CD4-positive, alpha-beta memory T cell (primary cell): ENCODE results near the gene LMNA. TPM values are rescaled to one million over a fixed set of nuclear protein-coding genes. Genes with fewer than 3 reads are reported as not detected.
A peak's percentile ranks its signal among the peaks of the same experiment; 100 is the strongest.

Experiments
- CTCF ChIA-PET: fragments of 350-600 bp; sonication (Branson Sonifier 250); formaldehyde crosslinking; loops from one replicate; lab custom pipeline; 2021; ENCODE audit warnings: inconsistent platforms; ENCODE audit not compliant: partially characterized antibody; lab: Charles Lee
- POLR2A ChIA-PET: fragments of 350-600 bp; sonication (Branson Sonifier 250); formaldehyde crosslinking; loops from one replicate; lab custom pipeline; 2021; ENCODE audit not compliant: partially characterized antibody; lab: Charles Lee
- DNase-seq, 5 donors: peaks; one replicate each; pipeline versions ENCODE4 v3.0.0 to v3.0.0-alpha.2; 2020 to 2022; ENCODE audit warnings: mixed read lengths in 1 of 5
- H3K27ac ChIP-seq: one replicate; pipeline ENCODE4 v1.7.0; 2013; ENCODE audit warnings: low read depth, low read length
- H3K27me3 ChIP-seq: 2 replicates; pipeline ENCODE4 v1.7.0; 2013; ENCODE audit warnings: mild to moderate bottlenecking, low read length, moderate library complexity; ENCODE audit not compliant: insufficient read depth
- H3K36me3 ChIP-seq: 2 replicates; pipeline ENCODE4 v1.7.0; 2013; ENCODE audit warnings: mild to moderate bottlenecking, low read length, moderate library complexity; ENCODE audit not compliant: insufficient read depth
- H3K4me1 ChIP-seq: 2 replicates; pipeline ENCODE4 v1.7.0; 2013; ENCODE audit warnings: mild to moderate bottlenecking, low read length, moderate library complexity; ENCODE audit not compliant: insufficient read depth
- H3K4me3 ChIP-seq, 2 donors: one replicate each; pipeline ENCODE4 v1.7.0; 2013; ENCODE audit warnings: low read length in 2 of 2, mild to moderate bottlenecking in 1 of 2
- H3K9me3 ChIP-seq, 2 donors: one replicate each; pipeline ENCODE4 v1.7.0; 2013; ENCODE audit warnings: low read length in 2 of 2, control low read depth in 1 of 2; ENCODE audit not compliant: control insufficient read depth in 1 of 2
- H3K27ac Mint-ChIP-seq, 7 donors: one replicate each; pipeline ENCODE4 v1.8.0; 2020 to 2021; ENCODE audit warnings: mixed read lengths in 7 of 7, mild to moderate bottlenecking in 6 of 7, inconsistent platforms in 3 of 7, moderate library complexity in 3 of 7
- H3K27me3 Mint-ChIP-seq, 2 donors: one replicate each; pipeline ENCODE4 v1.8.0; 2020 to 2021; ENCODE audit warnings: mixed read lengths in 2 of 2
- H3K36me3 Mint-ChIP-seq, 2 donors: one replicate each; pipeline ENCODE4 v1.8.0; 2020 to 2021; ENCODE audit warnings: mixed read lengths in 2 of 2, inconsistent platforms in 1 of 2, mild to moderate bottlenecking in 1 of 2
- H3K4me1 Mint-ChIP-seq, 4 donors: one replicate each; pipeline ENCODE4 v1.8.0; 2020 to 2021; ENCODE audit warnings: mixed read lengths in 4 of 4, mild to moderate bottlenecking in 1 of 4
- H3K4me3 Mint-ChIP-seq, 8 donors: one replicate each; pipeline ENCODE4 v1.8.0; 2020 to 2021; ENCODE audit warnings: mixed read lengths in 8 of 8, mild to moderate bottlenecking in 7 of 8, moderate library complexity in 6 of 8, inconsistent platforms in 3 of 8
- H3K9me3 Mint-ChIP-seq, 8 donors: one replicate each; pipeline ENCODE4 v1.8.0; 2020 to 2021; ENCODE audit warnings: mixed read lengths in 8 of 8, mild to moderate bottlenecking in 5 of 8, inconsistent platforms in 3 of 8, moderate library complexity in 1 of 8
- intact Hi-C: fragments of 100-400 bp; cut with micrococcal nuclease; formaldehyde crosslinking; loops from one replicate; pipeline ENCODE4 v1.15.1; 2023
- polyA plus RNA-seq, 2 donors: library from polyadenylated mRNA; unstranded; fragments of 300-500 nt; fragmentation: Illumina TruSeq; gene quantifications; one replicate each; pipeline ENCODE4 v1.2.3, GENCODE V29; 2021
- total RNA-seq, 2 experiments: library from RNA; stranded (reverse); gene quantifications; one replicate each; pipeline ENCODE4 v1.2.3, GENCODE V29; 2021

The LMNA gene
- total and polyA plus RNA-seq, 4 experiments from 2014 or later, result 19.1 to 47.1 (median 31.7) TPM

DNA sequence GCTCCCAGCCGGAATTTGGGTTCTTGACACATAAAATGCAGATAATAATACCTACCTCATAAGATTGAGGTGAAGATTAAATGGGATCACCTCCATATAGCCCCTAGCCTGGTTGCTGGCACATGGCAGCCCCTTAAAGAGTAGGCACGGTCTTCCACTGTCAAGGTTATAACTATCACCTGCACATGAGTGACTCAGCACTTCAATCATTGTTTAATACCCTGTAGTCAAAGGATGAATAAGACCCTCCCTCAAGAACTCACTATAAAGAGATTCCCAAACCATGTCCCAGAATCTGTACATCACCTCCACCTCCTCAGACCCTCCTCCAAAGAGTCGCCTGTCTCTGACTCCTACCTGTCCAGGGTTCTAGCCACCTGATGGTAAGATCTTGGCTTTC, 6.5 kb upstream of the LMNA start:
- Histone ChIP-seq H3K4me3 (no peak overlapping the region), H3K27ac (peak overlapping the region; percentile 94), H3K36me3 (no peaks in the 10 kb centered on the region), H3K4me1 (peaks cover 42% of the 10 kb centered on the region), H3K27me3 (no peaks in the 10 kb centered on the region), H3K9me3 (no peaks in the 10 kb centered on the region)
- DNase-seq, result no peak
- Mint-ChIP-seq H3K27ac (peak overlapping the region; percentile 90 to 100 (median 100)), H3K4me1 (peaks cover 23 to 58% (median 40%) of the 10 kb centered on the region in 4 donors), H3K4me3 (no peak overlapping the region), H3K27me3 (no peaks in the 10 kb centered on the region), H3K36me3 (peaks cover 0 to 4% of the 10 kb centered on the region in 2 donors), H3K9me3 (no peaks in the 10 kb centered on the region)
- CTCF ChIA-PET, result interaction anchor here (1.3 to 2.6 kb wide), 4 partner anchors 9 to 21 kb away, joined by 3 to 30 read pairs (median 18); no protein-coding TSS in a partner anchor
- intact Hi-C loops, result no loop called here
- POLR2A ChIA-PET, result interaction anchor here (4.3 to 19.7 kb wide), 2 partner anchors 11 to 14 kb away, joined by 25 to 527 read pairs; partner anchors contain the start of gene LMNA

DNA sequence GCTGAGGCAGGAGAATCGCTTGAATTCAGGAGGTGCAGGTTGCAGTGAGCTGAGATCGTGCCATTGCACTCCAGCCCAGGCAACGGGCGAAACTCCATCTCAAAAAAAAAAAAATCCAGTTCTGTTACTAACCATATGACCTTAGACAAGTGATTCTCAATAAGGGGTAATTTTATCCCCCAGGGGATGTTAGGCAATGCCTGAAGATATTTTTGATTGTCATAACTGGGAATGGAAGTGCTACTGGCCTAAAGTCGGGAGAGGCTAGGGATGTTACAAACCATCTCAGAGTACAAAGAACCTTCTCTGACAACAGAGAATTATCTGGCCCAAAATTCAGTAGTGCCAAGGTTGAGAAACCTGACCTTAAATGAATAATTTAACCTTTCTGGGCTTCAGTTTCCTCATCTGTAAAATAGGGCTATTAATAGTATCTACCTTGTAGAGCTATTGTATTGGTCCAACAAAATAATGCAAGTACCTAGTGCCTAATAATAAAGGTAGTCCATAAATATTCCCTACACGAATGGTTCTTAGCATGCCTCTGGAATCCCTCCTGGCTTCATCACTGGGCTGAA, 5.8 kb upstream of the LMNA start:
- no peaks in the 10 kb centered on the region for H3K27me3 ChIP-seq
- Mint-ChIP-seq H3K36me3 (peaks cover 0 to 4% of the 10 kb centered on the region in 2 donors), H3K4me3 (no peak overlapping the region), H3K27me3 (no peaks in the 10 kb centered on the region), H3K4me1 (peaks cover 19 to 54% (median 35%) of the 10 kb centered on the region in 4 donors), H3K9me3 (no peaks in the 10 kb centered on the region), H3K27ac (peak overlapping the region; percentile 90 to 100 (median 100))
- H3K36me3 ChIP-seq, result no peaks in the 10 kb centered on the region
- DNase-seq, result no peak
- ChIA-PET CTCF (interaction anchor here (1.4 to 2.6 kb wide), 2 partner anchors 12 to 20 kb away, joined by 8 to 30 read pairs; no protein-coding TSS in a partner anchor), POLR2A (no interaction called here)
- peaks cover 38% of the 10 kb centered on the region for H3K4me1 ChIP-seq
- no peak overlapping the region for H3K27ac ChIP-seq
- intact Hi-C loops, result no loop called here
- no peaks in the 10 kb centered on the region for H3K9me3 ChIP-seq
- H3K4me3 ChIP-seq, result no peak overlapping the region

DNA sequence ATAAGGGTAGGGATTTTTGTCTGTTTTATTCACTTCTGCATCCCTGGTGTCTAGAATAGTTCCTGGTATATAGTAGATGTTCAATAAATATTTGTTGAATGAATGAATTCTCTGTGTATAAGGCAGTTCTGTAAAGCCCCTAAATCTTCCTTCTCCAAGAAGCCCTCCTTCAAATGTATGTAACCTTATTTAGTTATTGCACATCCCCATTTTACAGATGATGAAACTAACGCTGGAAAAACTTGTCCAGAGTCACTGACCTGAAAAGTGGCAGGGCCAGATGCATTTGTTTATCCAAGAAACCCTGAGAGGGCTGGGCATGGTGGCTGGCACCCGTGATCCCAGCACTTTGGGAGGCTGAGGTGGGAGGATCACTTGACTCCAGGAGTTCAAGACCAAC, 4.3 kb upstream of the LMNA start:
- Mint-ChIP-seq H3K4me3 (no peak overlapping the region), H3K36me3 (peaks cover 0 to 11% of the 10 kb centered on the region in 2 donors), H3K27me3 (no peaks in the 10 kb centered on the region), H3K27ac (peak overlapping the region; percentile 38 to 94 (median 83)), H3K9me3 (no peaks in the 10 kb centered on the region), H3K4me1 (peaks cover 7 to 54% (median 26%) of the 10 kb centered on the region in 4 donors)
- Histone ChIP-seq H3K27ac (no peak overlapping the region), H3K36me3 (no peaks in the 10 kb centered on the region), H3K9me3 (no peaks in the 10 kb centered on the region), H3K27me3 (no peaks in the 10 kb centered on the region), H3K4me1 (peaks cover 33% of the 10 kb centered on the region), H3K4me3 (no peak overlapping the region)
- intact Hi-C loops, result no loop called here
- CTCF ChIA-PET, result interaction anchor here (1.3 to 1.4 kb wide), 2 partner anchors 14 to 20 kb away, joined by 4 to 8 read pairs; no protein-coding TSS in a partner anchor
- no peak for DNase-seq
- POLR2A ChIA-PET, result no interaction called here

DNA sequence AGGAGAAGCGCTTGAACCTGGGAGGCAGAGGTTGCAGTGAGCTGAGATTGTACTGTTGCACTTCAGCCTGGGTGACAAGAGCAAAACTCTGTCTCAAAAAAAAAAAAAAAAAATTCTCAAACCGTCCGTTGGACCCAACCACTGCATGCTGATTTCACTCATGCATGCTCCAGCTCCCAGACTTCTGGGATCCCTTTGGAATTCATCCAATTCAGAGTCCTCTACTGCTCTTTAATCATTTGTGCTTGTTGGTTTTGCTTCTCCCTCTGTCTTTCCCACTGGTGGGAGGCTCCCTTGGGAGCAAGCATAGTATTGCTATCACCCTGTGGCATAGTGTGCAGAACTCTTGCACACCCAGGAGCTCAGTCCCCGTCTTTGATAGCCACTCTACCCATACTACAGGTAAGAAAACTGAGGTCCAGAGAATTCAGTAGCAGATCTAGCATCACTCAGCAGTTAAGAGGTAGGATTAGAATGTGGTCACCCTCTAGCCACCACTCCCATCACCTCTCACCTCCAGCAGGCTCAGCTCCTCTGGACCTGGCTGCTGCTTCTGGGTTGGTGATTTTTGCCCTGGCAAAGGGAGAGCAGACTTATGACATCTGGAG, 3.1 kb upstream of the LMNA start:
- peaks cover 13 to 52% (median 25%) of the 10 kb centered on the region in 4 donors for H3K4me1 Mint-ChIP-seq
- peak in 1 of 5 donors; percentile 22 for DNase-seq
- H3K27me3 Mint-ChIP-seq, result no peaks in the 10 kb centered on the region
- Histone ChIP-seq H3K4me3 (no peak overlapping the region), H3K27ac (no peak overlapping the region), H3K27me3 (no peaks in the 10 kb centered on the region), H3K36me3 (no peaks in the 10 kb centered on the region), H3K9me3 (no peaks in the 10 kb centered on the region), H3K4me1 (peaks cover 36% of the 10 kb centered on the region)
- intact Hi-C loops, result no loop called here
- H3K27ac Mint-ChIP-seq, result peak overlapping the region in 6 of 7 donors; percentile 19 to 98 (median 78)
- H3K4me3 Mint-ChIP-seq, result no peak overlapping the region
- H3K36me3 Mint-ChIP-seq, result peaks cover 0 to 14% of the 10 kb centered on the region in 2 donors
- no peaks in the 10 kb centered on the region for H3K9me3 Mint-ChIP-seq
- POLR2A ChIA-PET, result interaction anchor here (0.6 to 21.9 kb wide), 4 partner anchors 11 to 17 kb away, joined by 3 to 527 read pairs (median 4); no protein-coding TSS in a partner anchor
- CTCF ChIA-PET, result interaction anchor here (1.1 to 13.8 kb wide), 4 partner anchors 9 to 21 kb away, joined by 3 to 157 read pairs (median 9); no protein-coding TSS in a partner anchor

DNA sequence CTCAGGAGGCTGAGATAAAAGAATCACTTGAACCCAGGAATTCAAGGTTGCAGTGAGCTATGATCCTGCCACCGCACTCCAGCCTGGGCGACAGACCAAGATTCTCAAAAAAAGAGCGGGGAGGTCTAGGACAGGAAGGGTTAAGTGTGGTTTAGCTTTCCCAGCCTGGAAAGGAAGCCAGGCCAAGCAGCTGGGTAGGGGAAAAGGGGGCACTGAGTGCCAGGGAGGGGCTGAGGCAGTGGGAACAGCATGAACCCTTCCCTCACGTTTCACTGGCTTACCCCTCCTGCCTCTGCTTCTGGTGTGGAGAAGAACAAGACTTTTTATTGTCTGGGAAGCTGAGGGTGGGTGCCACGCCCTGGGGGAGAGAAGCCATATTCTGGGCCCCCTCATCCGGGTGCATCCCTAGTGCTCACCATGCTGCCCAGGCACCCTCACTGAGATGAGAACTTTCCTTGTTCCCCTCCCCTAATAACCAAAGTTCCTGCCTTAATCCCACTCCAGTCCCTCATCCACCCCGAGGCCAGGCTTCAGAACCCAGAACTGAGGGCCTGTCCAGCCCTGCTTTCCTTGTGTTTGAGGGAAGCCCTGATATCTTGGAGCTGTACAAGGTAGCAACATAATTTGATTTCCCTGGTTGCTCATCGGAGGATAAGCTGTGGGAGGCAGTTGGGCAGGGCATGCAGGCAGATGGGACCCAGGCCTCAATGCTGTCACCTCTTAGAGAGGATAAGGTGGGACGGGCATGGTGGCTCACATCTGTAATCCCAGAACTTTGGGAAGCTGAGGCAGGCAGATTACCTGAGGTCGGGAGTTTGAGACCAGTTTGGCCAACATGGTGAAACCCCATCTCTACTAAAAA, 2.0 kb upstream of the LMNA start:
- POLR2A ChIA-PET, result interaction anchor here (0.6 to 21.9 kb wide), 4 partner anchors 14 to 16 kb away, joined by 3 to 527 read pairs (median 57); no protein-coding TSS in a partner anchor
- H3K4me3 Mint-ChIP-seq, result peak overlapping the region in 1 of 8 donors; percentile 17

DNA sequence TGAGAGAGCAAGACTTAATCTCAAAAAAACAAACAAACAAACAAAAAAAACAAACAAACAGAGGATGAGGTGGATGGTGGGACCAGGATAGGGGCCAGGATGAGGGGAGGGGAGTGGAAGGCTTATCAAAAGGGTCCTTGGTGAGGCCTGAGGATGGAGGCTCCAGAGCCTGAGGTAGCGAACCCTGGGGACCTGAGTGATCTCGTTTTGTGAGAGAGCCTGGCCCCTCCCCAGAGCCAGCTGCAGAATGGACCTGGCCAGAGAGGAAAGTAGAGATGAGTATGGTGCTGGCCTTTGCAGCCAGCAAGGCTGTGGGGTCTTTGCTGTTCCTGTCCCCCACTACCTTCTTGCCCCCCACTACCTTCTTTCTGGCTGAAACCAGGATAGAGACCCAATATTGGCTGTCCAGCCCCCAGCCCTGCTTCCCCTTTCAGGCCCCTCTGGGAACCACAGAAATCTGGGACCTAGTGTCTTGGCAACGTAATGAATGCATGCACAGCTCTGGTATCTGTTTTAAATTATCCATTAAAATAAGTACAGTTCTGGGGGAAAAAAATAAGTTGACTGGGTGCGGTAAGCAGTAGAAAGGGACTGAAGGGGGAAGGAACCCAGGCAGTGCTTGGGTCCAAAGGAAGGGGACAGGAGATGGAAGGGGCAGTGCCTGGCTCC, 1.1 kb upstream of the LMNA start:
- Histone ChIP-seq H3K27ac (peak overlapping the region; percentile 91), H3K9me3 (no peaks in the 10 kb centered on the region), H3K27me3 (no peaks in the 10 kb centered on the region), H3K4me1 (peaks cover 37% of the 10 kb centered on the region), H3K4me3 (no peak overlapping the region), H3K36me3 (no peaks in the 10 kb centered on the region)
- peak in 1 of 5 donors; percentile 33 for DNase-seq
- Mint-ChIP-seq H3K36me3 (peaks cover 0 to 16% of the 10 kb centered on the region in 2 donors), H3K27ac (peak overlapping the region; percentile 95 to 99 (median 98)), H3K27me3 (no peaks in the 10 kb centered on the region), H3K9me3 (no peaks in the 10 kb centered on the region), H3K4me1 (peaks cover 11 to 45% (median 23%) of the 10 kb centered on the region in 4 donors), H3K4me3 (peak overlapping the region in 7 of 8 donors; percentile 23 to 98 (median 58))
- ChIA-PET CTCF (interaction anchor here (1.4 to 13.8 kb wide), 3 partner anchors 9 to 17 kb away, joined by 3 to 157 read pairs (median 14); no protein-coding TSS in a partner anchor), POLR2A (interaction anchor here (2.0 to 21.9 kb wide), 4 partner anchors 10 to 99 kb away, joined by 7 to 527 read pairs (median 64); partner anchors contain the start of gene PMF1)
- intact Hi-C loops, result no loop called here

More for the DNA sequence above, 2.0 kb upstream of the LMNA start:
- H3K9me3 ChIP-seq, result no peaks in the 10 kb centered on the region
- CTCF ChIA-PET, result interaction anchor here (1.1 to 13.8 kb wide), 5 partner anchors 8 to 22 kb away, joined by 3 to 157 read pairs (median 4); no protein-coding TSS in a partner anchor
- Mint-ChIP-seq H3K4me1 (peaks cover 9 to 46% (median 20%) of the 10 kb centered on the region in 4 donors), H3K27me3 (no peaks in the 10 kb centered on the region), H3K27ac (peak overlapping the region; percentile 60 to 98 (median 87)), H3K36me3 (peaks cover 0 to 16% of the 10 kb centered on the region in 2 donors), H3K9me3 (no peaks in the 10 kb centered on the region)
- no peaks in the 10 kb centered on the region for H3K27me3 ChIP-seq
- H3K36me3 ChIP-seq, result no peaks in the 10 kb centered on the region
- H3K27ac ChIP-seq, result no peak overlapping the region
- H3K4me1 ChIP-seq, result peaks cover 30% of the 10 kb centered on the region
- no peak overlapping the region for H3K4me3 ChIP-seq
- DNase-seq, result peak in 1 of 5 donors; percentile 13
- intact Hi-C loops, result no loop called here
